Mesodermal cell (in vitro differentiated cells): Measurements from ENCODE around the gene NDUFC2. TPM values are rescaled to one million over a fixed set of nuclear protein-coding genes. Genes with fewer than 3 reads are reported as not detected.

Experiments used
- H3K27ac ChIP-seq: 2 replicates; pipeline ENCODE4 v1.7.0; 2013; ENCODE audit warnings: mild to moderate bottlenecking, low read depth, low read length, moderate library complexity; ENCODE audit not compliant: severe bottlenecking
- H3K36me3 ChIP-seq: 2 replicates; pipeline ENCODE4 v1.7.1; 2013; ENCODE audit warnings: mild to moderate bottlenecking, low read length, moderate library complexity; ENCODE audit not compliant: control insufficient read depth, insufficient read depth
- H3K4me1 ChIP-seq: one replicate; pipeline ENCODE4 v1.7.1; 2013; ENCODE audit warnings: mild to moderate bottlenecking, low read length; ENCODE audit not compliant: insufficient read depth, control insufficient read depth, poor library complexity, severe bottlenecking
- H3K4me3 ChIP-seq: 2 replicates; pipeline ENCODE4 v1.7.0; 2013; ENCODE audit warnings: low read length, control low read depth, mild to moderate bottlenecking; ENCODE audit not compliant: insufficient read depth, poor library complexity, severe bottlenecking; ENCODE audit errors: extremely low read depth
- H3K9me3 ChIP-seq: 2 replicates; pipeline ENCODE4 v1.7.1; 2013; ENCODE audit warnings: mild to moderate bottlenecking, low read length, moderate library complexity; ENCODE audit not compliant: control insufficient read depth
- WGBS, 2 experiments: methylation state at CpG; one replicate each; pipeline ENCODE4 v1.1.5; 2013; ENCODE audit warnings: missing lambda C conversion rate in 2 of 2; ENCODE audit not compliant: insufficient coverage in 2 of 2; 5-methylcytosine and 5-hydroxymethylcytosine counted together
- polyA plus RNA-seq, 2 experiments: library from polyadenylated mRNA; stranded (reverse); fragments of 50-300 nt; gene quantifications; one replicate each; pipeline ENCODE4 v1.2.3, GENCODE V29; 2013

NDUFC2 gene
- polyA plus RNA-seq (2013, experiment 1 of 2) = 198 TPM
- polyA plus RNA-seq (2013, experiment 2 of 2) = 194 TPM

DNA sequence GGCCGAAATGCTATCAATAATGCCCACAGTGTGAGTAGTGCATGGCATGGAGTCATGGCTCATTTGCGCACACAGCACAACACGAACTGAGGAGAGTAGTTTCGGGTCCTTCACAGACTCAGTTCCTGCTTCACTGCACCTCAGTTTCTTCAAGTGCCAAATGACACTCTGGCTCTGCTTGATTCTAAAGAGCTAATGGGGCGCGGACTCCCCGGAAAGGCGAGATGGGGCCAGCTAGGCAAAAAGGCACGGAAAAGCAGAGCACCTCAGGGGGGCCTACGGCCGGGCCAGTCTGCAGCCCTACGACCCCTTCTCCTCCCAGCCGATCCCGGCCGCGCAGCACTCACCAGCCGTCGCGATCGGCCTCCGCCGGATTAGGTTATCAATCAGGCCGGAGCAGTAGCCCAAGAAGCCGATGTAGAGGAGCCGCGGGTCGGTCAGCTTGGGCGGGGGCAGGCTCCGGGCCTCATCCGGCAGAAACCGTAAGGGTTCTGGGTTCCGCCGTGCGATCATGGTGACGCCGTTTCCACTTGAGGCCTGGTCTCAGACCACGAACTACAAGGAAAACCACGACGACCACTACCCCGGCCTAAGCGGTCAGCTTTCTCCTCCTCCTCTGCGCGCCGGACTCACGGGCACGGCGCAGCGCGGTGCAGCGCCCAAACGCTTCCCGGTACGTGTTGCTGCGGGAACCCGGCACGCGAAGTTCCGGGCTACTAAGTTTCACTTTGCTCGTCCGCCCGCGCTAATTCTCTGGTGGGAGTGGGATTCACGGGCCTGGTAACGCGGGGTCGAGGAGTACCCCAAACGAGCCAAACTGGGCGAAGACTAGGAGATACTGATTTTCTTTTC lies at the start of gene NDUFC2:
NDUFC2 (minus strand) TSS at position 631 of the 852 bp plus-strand sequence; CDS start at position 513, 118 bp downstream.
- 1% methylated on average over 49 to 52 of the region's 68 CpGs for WGBS, 2 experiments
- Histone ChIP-seq H3K9me3 (no peaks in the 10 kb centered on the region), H3K4me3 (peak within 1 kb of the TSS; percentile 92)

DNA sequence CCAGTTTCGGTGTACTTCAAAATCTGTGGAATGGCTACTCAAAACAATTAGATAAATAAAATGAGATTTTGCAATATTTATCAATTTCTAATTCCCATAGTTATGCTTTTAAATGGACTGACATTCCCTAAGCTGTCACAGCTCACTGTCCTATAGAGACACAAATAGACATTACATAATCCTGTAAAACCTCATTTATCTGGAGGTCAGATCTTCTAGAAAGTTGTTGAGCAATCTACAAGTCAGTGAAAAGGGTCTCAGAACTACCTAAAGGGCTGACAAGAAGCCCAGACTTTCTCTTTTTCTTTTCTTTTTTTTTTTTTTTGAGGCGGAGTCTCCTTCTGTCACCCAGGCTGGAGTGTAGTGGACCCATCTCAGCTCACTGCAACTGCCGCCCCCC lies 47.7 kb upstream of the NDUFC2 start:
- Histone ChIP-seq H3K36me3 (peaks cover 34% of the 10 kb centered on the region), H3K9me3 (no peaks in the 10 kb centered on the region), H3K27ac (no peak overlapping the region), H3K4me3 (no peak overlapping the region), H3K4me1 (no peaks in the 10 kb centered on the region)
- WGBS, 2 experiments = 100% methylated on average over 1 of the region's 3 CpGs

More for the DNA sequence above, at the start of gene NDUFC2:
- Histone ChIP-seq H3K27ac (peak within 1 kb of the TSS; percentile 87), H3K36me3 (peaks cover 31% of the 10 kb centered on the region), H3K4me1 (peaks cover 19% of the 10 kb centered on the region)

DNA sequence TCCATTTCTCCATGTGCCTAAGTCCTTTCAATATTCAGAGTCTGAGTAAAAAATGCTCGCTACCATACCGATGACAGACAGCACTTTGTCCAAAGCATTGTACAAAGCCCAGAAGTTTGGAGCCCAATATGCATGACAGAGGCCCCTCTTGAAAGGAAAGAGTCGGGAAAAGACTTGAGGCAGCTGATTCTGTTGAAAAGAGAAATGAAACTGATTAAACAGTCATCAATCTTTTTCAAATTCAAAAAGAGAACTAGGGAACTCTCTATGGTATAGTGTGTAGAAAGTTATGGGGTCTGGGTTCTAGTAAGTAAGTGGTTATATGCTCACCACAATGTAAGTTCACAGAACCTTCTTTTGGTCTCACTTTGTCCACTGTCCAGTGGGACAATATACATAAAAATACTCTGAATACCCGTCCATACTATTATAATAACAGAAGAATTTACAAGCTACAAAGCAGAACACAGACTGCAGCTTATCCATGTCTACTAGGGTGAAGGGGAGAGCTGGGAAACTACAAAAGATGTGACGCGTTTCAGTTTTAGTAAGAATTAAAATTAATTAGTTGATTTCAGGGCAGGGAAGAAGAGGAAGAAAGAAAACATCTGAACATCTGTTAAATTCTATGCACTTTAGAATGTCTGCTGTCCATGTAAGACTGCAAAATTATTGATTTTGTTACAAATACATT lies 33.1 kb upstream of the NDUFC2 start:
- Histone ChIP-seq H3K9me3 (no peaks in the 10 kb centered on the region), H3K4me1 (peaks cover 5% of the 10 kb centered on the region), H3K27ac (no peak overlapping the region), H3K4me3 (no peak overlapping the region), H3K36me3 (peaks cover 60% of the 10 kb centered on the region)
- 93 to 100% methylated on average over 2 to 4 of the region's 6 CpGs for WGBS, 2 experiments

DNA sequence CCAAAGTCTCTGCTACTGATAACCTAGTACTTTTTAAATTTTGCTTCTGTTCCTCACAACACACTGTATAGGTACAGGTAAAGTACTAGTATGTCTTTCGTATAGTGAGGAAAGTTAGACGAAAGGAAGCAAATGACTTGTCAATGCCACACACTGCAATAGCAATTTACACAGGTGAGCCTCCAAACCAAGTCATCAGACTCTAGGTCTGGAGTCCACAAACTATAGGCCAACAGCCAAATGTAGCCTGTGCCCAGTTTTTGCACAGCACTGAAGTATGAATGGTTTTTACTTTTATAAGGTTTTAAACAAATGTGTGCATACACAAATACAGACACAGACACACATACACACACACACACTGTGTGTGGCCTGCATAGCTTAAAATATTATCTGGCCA lies 31.6 kb upstream of the NDUFC2 start:
- no CpG with 5 or more reads among the region's 2 CpGs for WGBS, 2 experiments
- Histone ChIP-seq H3K36me3 (peaks cover 59% of the 10 kb centered on the region), H3K27ac (no peak overlapping the region), H3K4me3 (no peak overlapping the region), H3K9me3 (no peaks in the 10 kb centered on the region), H3K4me1 (peaks cover 5% of the 10 kb centered on the region)

DNA sequence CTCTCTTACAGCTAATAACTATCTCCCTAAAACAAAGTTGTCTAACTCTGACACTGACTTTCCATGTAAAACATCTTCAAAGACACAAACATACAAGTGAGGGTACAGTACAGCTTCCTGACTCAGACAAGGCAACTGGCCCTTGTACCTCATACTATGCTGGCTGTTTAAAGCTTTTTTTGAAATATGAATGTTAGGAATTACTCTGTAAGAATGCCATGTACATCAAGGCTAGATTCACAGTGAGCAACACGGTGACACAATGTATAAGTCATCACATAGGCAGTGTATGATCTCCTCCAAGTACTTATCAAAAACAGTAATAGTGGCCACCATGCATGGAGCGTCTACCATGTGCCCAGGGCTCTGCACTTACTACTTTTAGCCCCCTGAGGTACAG lies 31.2 kb upstream of the NDUFC2 start:
- H3K36me3 ChIP-seq = peaks cover 58% of the 10 kb centered on the region
- no peak overlapping the region for H3K4me3 ChIP-seq
- H3K4me1 ChIP-seq = peaks cover 5% of the 10 kb centered on the region
- WGBS, 2 experiments = 100% methylated on average over 1 of the region's 2 CpGs
- H3K9me3 ChIP-seq = no peaks in the 10 kb centered on the region
- no peak overlapping the region for H3K27ac ChIP-seq

DNA sequence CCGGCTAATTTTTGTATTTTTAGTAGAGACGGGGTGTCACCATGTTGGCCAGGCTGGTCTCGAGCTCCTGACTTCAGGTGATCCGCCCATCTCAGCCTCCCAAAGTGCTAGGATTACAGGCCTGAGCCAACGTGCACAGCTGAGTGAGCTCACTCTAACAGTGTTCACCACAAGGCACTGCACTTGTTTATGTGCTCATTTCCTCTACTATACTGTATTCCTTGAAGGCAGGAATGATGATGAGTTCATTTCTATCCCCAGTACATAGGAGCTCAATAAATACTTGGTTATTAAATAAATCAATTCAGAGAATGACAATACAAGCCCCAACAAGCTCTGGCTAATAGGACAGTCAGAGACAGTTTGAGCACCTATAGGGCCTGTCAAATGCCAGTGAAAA lies 30.7 kb upstream of the NDUFC2 start:
- H3K36me3 ChIP-seq = peaks cover 58% of the 10 kb centered on the region
- H3K4me1 ChIP-seq = peaks cover 5% of the 10 kb centered on the region
- H3K27ac ChIP-seq = no peak overlapping the region
- WGBS, 2 experiments = 84 to 92% methylated on average over 4 to 5 of the region's 5 CpGs
- H3K4me3 ChIP-seq = no peak overlapping the region
- H3K9me3 ChIP-seq = no peaks in the 10 kb centered on the region

DNA sequence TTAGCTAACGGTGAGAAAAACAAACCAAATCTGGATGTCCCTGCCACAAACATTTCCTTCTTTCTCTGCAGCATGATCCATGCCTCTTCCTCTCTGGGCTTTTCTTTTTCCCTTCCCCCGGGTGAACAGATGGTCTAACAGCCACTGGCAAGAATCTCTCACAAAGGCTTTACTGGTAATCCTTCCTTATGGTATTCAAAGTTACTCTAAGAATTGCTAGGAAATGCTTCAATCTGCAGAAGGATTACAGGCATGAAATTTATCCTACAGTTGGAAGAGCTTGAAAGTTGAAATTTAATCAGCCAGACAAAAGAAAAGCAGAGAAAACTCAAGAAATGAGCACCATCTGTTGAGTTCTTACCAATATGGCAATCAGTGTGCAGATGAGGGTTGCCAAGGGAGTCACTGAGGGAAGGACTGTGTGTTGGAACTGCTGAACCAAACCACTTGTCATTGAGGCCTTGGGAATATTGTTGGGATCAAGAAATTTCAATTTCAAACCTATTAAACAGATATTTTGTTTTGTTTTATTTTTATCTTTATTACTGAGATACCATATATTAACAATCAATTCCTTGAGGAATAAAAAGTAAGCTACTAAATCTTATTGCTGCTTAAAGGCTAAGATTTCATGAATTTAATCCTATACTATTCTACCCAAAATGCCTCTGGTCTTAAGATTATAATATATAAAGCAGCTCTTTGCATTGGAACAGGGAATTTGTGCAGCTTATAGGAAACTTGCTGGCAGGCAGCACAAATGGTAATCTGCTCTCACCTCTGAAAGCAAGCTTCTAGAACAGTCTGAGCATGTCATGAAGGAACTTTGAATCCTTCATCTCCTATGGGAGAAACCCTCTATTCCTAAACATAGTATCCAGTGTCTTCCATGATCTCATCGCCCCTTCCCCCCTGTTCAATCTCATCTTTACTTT lies 29.7 kb upstream of the NDUFC2 start:
- Histone ChIP-seq H3K4me3 (no peak overlapping the region), H3K36me3 (peaks cover 55% of the 10 kb centered on the region), H3K4me1 (peaks cover 5% of the 10 kb centered on the region), H3K27ac (no peak overlapping the region), H3K9me3 (no peaks in the 10 kb centered on the region)
- 98 to 100% methylated on average over 3 of the region's 3 CpGs for WGBS, 2 experiments

DNA sequence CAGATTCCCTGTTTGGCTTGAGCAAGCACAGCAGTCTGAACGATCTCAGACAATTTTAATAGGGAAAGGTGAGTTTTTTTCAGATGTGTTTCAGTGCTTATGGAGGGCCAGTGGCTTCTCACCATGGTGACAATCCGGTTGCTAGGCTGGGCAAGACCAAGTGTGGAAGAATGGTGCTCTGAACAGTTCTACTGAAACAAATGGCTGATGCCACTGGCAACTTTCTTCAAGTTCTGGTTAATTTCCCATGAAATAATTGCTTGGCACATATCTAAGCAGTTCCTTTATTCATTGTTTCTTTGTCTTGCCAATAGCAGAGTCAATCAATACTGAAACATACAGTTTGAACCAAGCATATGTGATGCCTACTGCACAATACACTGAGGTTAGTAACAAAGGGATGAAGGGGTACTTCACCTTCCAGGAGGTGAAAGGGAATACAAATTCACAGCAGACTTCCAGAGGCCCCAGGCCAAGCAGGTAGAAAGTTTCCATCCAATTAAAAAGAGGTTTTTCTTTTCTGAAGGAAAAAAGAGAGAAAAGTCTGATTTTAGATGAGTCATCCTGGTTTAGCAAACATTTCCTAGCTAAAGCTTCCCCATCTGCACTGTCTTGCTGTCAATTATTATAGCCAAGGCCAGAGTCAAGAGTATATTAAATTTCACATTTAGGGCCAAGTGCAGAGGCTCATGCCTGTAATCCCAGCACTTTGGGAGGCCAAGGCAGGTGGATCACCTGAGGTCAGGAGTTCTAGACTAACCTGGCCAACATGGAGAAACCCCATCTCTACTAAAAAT lies 21.2 kb upstream of the NDUFC2 start:
- H3K9me3 ChIP-seq = no peaks in the 10 kb centered on the region
- H3K27ac ChIP-seq = no peak overlapping the region
- peaks cover 50% of the 10 kb centered on the region for H3K36me3 ChIP-seq
- H3K4me3 ChIP-seq = no peak overlapping the region
- H3K4me1 ChIP-seq = no peaks in the 10 kb centered on the region
- WGBS, 2 experiments = 96 to 97% methylated on average over 2 of the region's 2 CpGs

DNA sequence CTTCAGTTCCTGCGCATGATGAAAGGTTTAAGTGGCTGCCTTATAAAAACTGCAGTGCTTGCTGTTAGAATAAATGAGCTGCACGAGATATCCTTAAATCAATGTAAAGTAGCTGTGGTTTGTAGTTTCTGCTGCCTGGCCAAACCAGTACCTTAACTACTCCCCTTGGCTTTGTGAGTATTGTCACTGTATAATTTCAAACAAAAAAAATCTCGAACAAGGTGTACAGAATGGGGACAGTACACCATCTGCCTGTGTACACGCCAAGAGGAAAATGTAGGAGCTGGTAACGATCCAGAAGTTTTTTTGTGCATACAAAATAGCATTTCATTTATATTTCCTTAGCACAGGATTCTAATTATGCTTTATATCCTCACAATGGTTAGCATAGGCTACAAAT lies 20.6 kb upstream of the NDUFC2 start:
- H3K36me3 ChIP-seq = peaks cover 55% of the 10 kb centered on the region
- 92 to 100% methylated on average over 1 of the region's 5 CpGs for WGBS, 2 experiments

DNA sequence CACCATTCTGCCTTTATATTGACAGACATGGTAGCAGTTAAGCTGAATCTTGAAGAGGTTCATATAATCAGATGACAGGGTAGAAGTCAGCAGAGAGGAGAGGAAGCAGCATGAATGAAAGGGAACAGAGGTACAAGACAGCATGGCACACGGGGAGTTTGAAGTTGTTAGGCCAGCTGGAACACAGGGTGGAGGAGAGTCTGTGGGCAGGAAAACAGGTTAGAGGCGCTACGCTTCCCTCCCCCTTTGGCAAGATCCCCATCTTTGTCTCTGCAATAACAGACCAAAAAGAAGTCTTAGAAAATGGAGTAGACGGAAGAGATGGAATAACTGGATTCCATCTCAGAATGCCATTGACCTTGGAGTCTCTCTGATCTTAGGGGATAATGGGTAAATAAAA lies 20.0 kb upstream of the NDUFC2 start:
- H3K36me3 ChIP-seq = peaks cover 61% of the 10 kb centered on the region
- H3K27ac ChIP-seq = no peak overlapping the region
- H3K4me1 ChIP-seq = no peaks in the 10 kb centered on the region
- 89 to 100% methylated on average over 2 of the region's 4 CpGs for WGBS, 2 experiments
- H3K9me3 ChIP-seq = no peaks in the 10 kb centered on the region
- no peak overlapping the region for H3K4me3 ChIP-seq

More for the DNA sequence above, 20.6 kb upstream of the NDUFC2 start:
- Histone ChIP-seq H3K9me3 (no peaks in the 10 kb centered on the region), H3K4me3 (no peak overlapping the region), H3K4me1 (no peaks in the 10 kb centered on the region), H3K27ac (no peak overlapping the region)
